K562 (cell line): ENCODE measurements around the gene SS18L1. TPM values are rescaled to one million over a fixed set of nuclear protein-coding genes. Genes with fewer than 3 reads are reported as not detected.

Experiments used
- ATAC-seq: fragments of 200-7000 bp; cut with Tn5 transposase; 3 replicates; pipeline ENCODE4 v1.9.1; 2020; ENCODE audit warnings: moderate library complexity
- BruUV-seq: library from RNA; stranded (reverse); fragments of 400-500 nt; replicated peaks from 2 replicates; lab custom pipeline; 2021; lab: Mats Ljungman, UMichigan
- CTCF ChIA-PET: fragments of 300-600 bp; formaldehyde crosslinking; extraction: SDS; loops from one replicate; lab custom pipeline; 2021; ENCODE audit warnings: low intra/inter-chr PET ratio; lab: Yijun Ruan, JAX
- POLR2A ChIA-PET: fragments of 300-600, 350-650 bp; sonication (Branson Sonifier 250); formaldehyde crosslinking; extraction: SDS; loops from one replicate; lab custom pipeline; 2021; ENCODE audit warnings: antibody characterized with exemption, inconsistent platforms; lab: Yijun Ruan, JAX
- DNase-seq, 4 experiments: peaks; one replicate each; pipeline versions ENCODE4 v3.0.0 to v3.0.0-alpha.2; 2011 to 2018; ENCODE audit warnings: low spot score in 3 of 4, mixed read lengths in 3 of 4; ENCODE audit errors: extremely low read depth in 1 of 4
- FAIRE-seq: peaks from 2 replicates; lab custom pipeline; 2011; peaks lifted over from hg19 to GRCh38; lab: Jason Lieb, UNC
- H2AFZ ChIP-seq: 2 replicates; pipeline ENCODE4 v1.6.0; 2011; ENCODE audit warnings: low read depth, low read length, control low read depth, inconsistent platforms
- H3K27ac ChIP-seq: fragments of 200-600 bp; 3 replicates; pipeline ENCODE4 v1.8.0; 2011; ENCODE audit warnings: low read depth, mild to moderate bottlenecking, control low read depth, inconsistent platforms, low read length, moderate library complexity, mixed read lengths; ENCODE audit errors: extremely low read depth
- H3K27me3 ChIP-seq, 2 experiments: fragments of 300-600 bp in 1 of 2; 2 replicates in 1 of 2; 3 replicates in 1 of 2; pipeline versions ENCODE4 v1.6.0 to v1.8.0; 2011; ENCODE audit warnings: inconsistent platforms in 2 of 2, low read length in 2 of 2, mild to moderate bottlenecking in 1 of 2, mixed read lengths in 1 of 2, moderate library complexity in 1 of 2; ENCODE audit not compliant: control insufficient read depth in 2 of 2, insufficient read depth in 2 of 2
- H3K36me3 ChIP-seq: fragments of 300-600 bp; 3 replicates; pipeline ENCODE4 v1.8.0; 2011; ENCODE audit warnings: mild to moderate bottlenecking, low read length, inconsistent platforms; ENCODE audit not compliant: control insufficient read depth, insufficient read depth
- H3K4me1 ChIP-seq, 2 experiments: fragments of 200-600 bp in 1 of 2; replicated peaks in 1 of 2; 2 replicates in 1 of 2; 3 replicates in 1 of 2; pipeline versions ENCODE4 v1.5.1 to v1.8.0; 2011; ENCODE audit warnings: inconsistent platforms in 2 of 2, low read length in 2 of 2, mild to moderate bottlenecking in 1 of 2, mixed read lengths in 1 of 2, moderate library complexity in 1 of 2; ENCODE audit not compliant: control insufficient read depth in 2 of 2, insufficient read depth in 2 of 2
- H3K4me2 ChIP-seq: 2 replicates; pipeline ENCODE4 v1.6.1; 2011; ENCODE audit warnings: low read length, control low read depth, inconsistent platforms, mixed read lengths; ENCODE audit not compliant: insufficient read depth
- H3K4me3 ChIP-seq: fragments of 200-600 bp; sonication (generic), shearing (Covaris generic); 2 replicates; pipeline ENCODE4 v1.5.1; 2016; ENCODE audit warnings: control low read depth, inconsistent platforms
- H3K79me2 ChIP-seq: fragments of 200-600 bp; 3 replicates; pipeline ENCODE4 v1.8.0; 2011; ENCODE audit warnings: low read length, inconsistent platforms; ENCODE audit not compliant: control insufficient read depth, insufficient read depth
- H3K9ac ChIP-seq, 2 experiments: 2 replicates each; pipeline versions ENCODE4 v1.6.0 to v1.6.1; 2011; ENCODE audit warnings: low read depth in 2 of 2, low read length in 2 of 2, control low read depth in 1 of 2, inconsistent platforms in 1 of 2, mild to moderate bottlenecking in 1 of 2, mixed read lengths in 1 of 2; ENCODE audit not compliant: insufficient read depth in 1 of 2
- H3K9me1 ChIP-seq: one replicate; pipeline ENCODE4 v1.6.0; 2011; ENCODE audit warnings: inconsistent platforms, mild to moderate bottlenecking, low read length, moderate library complexity; ENCODE audit not compliant: control insufficient read depth, insufficient read depth
- H3K9me3 ChIP-seq: replicated peaks from 2 replicates; pipeline ENCODE4 v1.5.1; 2011; ENCODE audit warnings: low read depth, low read length, inconsistent platforms; ENCODE audit not compliant: control insufficient read depth, insufficient read depth
- H4K20me1 ChIP-seq: replicated peaks from 2 replicates; pipeline ENCODE4 v1.6.1; 2011; ENCODE audit warnings: low read length, inconsistent platforms, mixed read lengths; ENCODE audit not compliant: control insufficient read depth, insufficient read depth
- EGR1 ChIP-seq: fragments of 450-650 bp; conservative IDR thresholded peaks from 2 replicates; pipeline ENCODE4 v1.6.1; 2017; ENCODE audit warnings: mild to moderate bottlenecking
- ETV6 ChIP-seq, 3 experiments: fragments of 150-350 bp in 1 of 3; sonication (generic) in 1 of 3; formaldehyde crosslinking in 1 of 3; IDR thresholded peaks; 2 replicates each; pipeline versions ENCODE4 v1.6.1 to v1.8.0; 2014 to 2022; ENCODE audit warnings: borderline replicate concordance in 2 of 3, low read depth in 2 of 3, antibody characterized with exemption in 1 of 3, low read length in 1 of 3, mild to moderate bottlenecking in 1 of 3, missing genetic modification reagents in 1 of 3
- MEF2A ChIP-seq: IDR thresholded peaks from 2 replicates; pipeline ENCODE4 v1.6.1; 2011; ENCODE audit warnings: low read depth, mild to moderate bottlenecking, low read length, moderate library complexity; ENCODE audit not compliant: control insufficient read depth
- ZBTB1 ChIP-seq: sonication (generic); formaldehyde crosslinking; IDR thresholded peaks from 2 replicates; pipeline ENCODE4 v1.8.1; 2023; ENCODE audit warnings: missing genetic modification reagents, low read depth, mild to moderate bottlenecking, borderline replicate concordance
- ZNF274 ChIP-seq: IDR thresholded peaks from 2 replicates; pipeline ENCODE4 v1.6.1; 2011; ENCODE audit warnings: low read depth, mild to moderate bottlenecking, low read length, moderate library complexity, borderline replicate concordance
- WGBS: fragments of 100-300 bp; shearing (Covaris generic); methylation state at CpG from one replicate; pipeline ENCODE4 v1.1.6; 2016; ENCODE audit warnings: low coverage, mixed read lengths; ENCODE audit not compliant: insufficient coverage; ENCODE audit errors: missing lambda C conversion rate; 5-methylcytosine and 5-hydroxymethylcytosine counted together
- in situ Hi-C: fragments of 300-500 bp; cut with MboI; formaldehyde crosslinking; loops from 4 replicates; pipeline ENCODE4 v1.15.0; 2018; ENCODE audit warnings: inconsistent platforms, mixed read lengths
- intact Hi-C: fragments of 100-400 bp; cut with micrococcal nuclease; formaldehyde crosslinking; loops from 2 replicates; pipeline ENCODE4 v1.14.2; 2022
- polyA plus RNA-seq, 8 experiments: library from polyadenylated mRNA; depleted of rRNA in 4 of 8; stranded (reverse) in 5 of 8; unstranded in 3 of 8; fragments of >200 nt; fragmentation: Nextera tagmentation in 2 of 8; fragmentation: Illumina TruSeq in 1 of 8; extraction: Ambion mirVana in 2 of 8; extraction: Trizol in 1 of 8; gene quantifications; 2 replicates each; pipeline versions ENCODE4 v1.2.1 to v1.2.3, GENCODE V29; 2011 to 2014; ENCODE audit warnings: inconsistent platforms in 1 of 8, missing spikeins in 1 of 8
- total RNA-seq, 7 experiments: library from RNA; depleted of rRNA in 6 of 7; stranded (reverse); fragments of >200 nt in 6 of 7; fragmentation: Illumina TruSeq in 2 of 7; extraction: Trizol in 2 of 7; gene quantifications; 2 replicates each; pipeline versions ENCODE4 v1.2.1 to v1.2.3, GENCODE V29; 2011 to 2021; ENCODE audit warnings: low replicate concordance in 1 of 7
- TF ChIP-seq, protein P1 (sequence below): sonication (generic); formaldehyde crosslinking; IDR thresholded peaks from 2 replicates; pipeline ENCODE4 v1.8.0; 2023; ENCODE audit warnings: mild to moderate bottlenecking, missing genetic modification reagents

SS18L1 gene
- total and polyA plus RNA-seq, 9 of the 15 experiments (the other 6 are each of a cell fraction or from before 2014, with no cell fraction given) = 2.7 to 28.3 (median 15.1) TPM

DNA sequence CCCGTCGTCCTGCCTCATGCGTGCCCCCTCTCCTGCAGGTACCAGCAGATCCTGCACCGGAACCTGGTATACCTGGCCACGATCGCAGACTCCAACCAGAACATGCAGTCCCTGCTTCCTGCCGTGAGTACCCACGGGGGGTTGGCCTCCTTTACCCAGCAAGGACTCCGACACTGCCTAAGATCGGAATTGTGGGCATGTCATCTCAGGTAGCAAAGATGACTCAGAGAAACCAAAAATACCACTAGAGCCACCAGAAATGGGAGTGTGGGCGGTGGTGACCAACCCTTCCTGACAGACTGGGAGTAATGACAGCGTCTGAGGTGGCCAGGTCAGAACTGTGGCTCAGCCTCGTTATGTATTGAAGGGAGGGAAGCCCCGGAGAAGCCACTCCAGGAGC is 16.3 kb downstream of the SS18L1 start:
- FAIRE-seq (no peak), DNase-seq (peak in 1 of 4 experiments; percentile 42), ATAC-seq (no peak)
- Histone ChIP-seq H3K9me3 (no peaks in the 10 kb centered on the region), H3K27me3 (no peaks in the 10 kb centered on the region), H3K9me1 (peaks cover 5% of the 10 kb centered on the region), H3K4me1 (peaks cover 2 to 50% of the 10 kb centered on the region in 2 experiments; a peak in 3 of 5 replicates), H3K79me2 (peaks cover 44% of the 10 kb centered on the region), H3K4me3 (no peak overlapping the region), H3K36me3 (peaks cover 90% of the 10 kb centered on the region; the same call in 2 of the 3 replicates), H2AFZ (no peak overlapping the region), H3K27ac (no peak overlapping the region; the same call in 2 of the 3 replicates), H4K20me1 (peaks cover 18% of the 10 kb centered on the region)
- 85% methylated on average over 12 of the region's 14 CpGs for WGBS
- BruUV-seq = no TSS peak
- in situ Hi-C loops = no loop called here
- ChIA-PET CTCF (no interaction called here), POLR2A (no interaction called here)
- intact Hi-C loops = loop anchor here (5.0 kb wide), 1 partner anchor 148 kb away; no protein-coding TSS in a partner anchor
- TF ChIP-seq, protein P1, sequence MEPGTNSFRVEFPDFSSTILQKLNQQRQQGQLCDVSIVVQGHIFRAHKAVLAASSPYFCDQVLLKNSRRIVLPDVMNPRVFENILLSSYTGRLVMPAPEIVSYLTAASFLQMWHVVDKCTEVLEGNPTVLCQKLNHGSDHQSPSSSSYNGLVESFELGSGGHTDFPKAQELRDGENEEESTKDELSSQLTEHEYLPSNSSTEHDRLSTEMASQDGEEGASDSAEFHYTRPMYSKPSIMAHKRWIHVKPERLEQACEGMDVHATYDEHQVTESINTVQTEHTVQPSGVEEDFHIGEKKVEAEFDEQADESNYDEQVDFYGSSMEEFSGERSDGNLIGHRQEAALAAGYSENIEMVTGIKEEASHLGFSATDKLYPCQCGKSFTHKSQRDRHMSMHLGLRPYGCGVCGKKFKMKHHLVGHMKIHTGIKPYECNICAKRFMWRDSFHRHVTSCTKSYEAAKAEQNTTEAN (CRISPR knock-in tag) = no peak
- peak; percentile 88 for TF ChIP-seq ZBTB1
- peak; percentile 46; the same call in 1 of the 2 replicates for TF ChIP-seq MEF2A
- TF ChIP-seq EGR1 = peak; percentile 76
- TF ChIP-seq ZNF274 = no peak
- TF ChIP-seq ETV6 (IDR thresholded peaks at IDR 0.05; ENCODE audit: borderline replicate concordance in 1 of 2, low read depth in 2 of 2, low read length in 1 of 2) = no peak
- TF ChIP-seq ETV6 (CRISPR knock-in tag; IDR thresholded peaks at IDR 0.05; ENCODE audit: borderline replicate concordance) = no peak
- TF ChIP-seq, all 486 proteins: peak for 3
- H3K4me2 ChIP-seq = no peak overlapping the region
- peak overlapping the region in 1 of 2 experiments; percentile 58; a peak in 1 of 4 replicates for H3K9ac ChIP-seq
